Measurements from ENCODE around the gene VSX2. TPM values are rescaled to one million over a fixed set of nuclear protein-coding genes. Genes with fewer than 3 reads are reported as not detected.

VSX2 gene
- total RNA-seq, 2 donors from 2014 or later = not detected

- no peak for TF ChIP-seq CTCF (IDR thresholded peaks at IDR 0.05)
- Histone ChIP-seq H3K36me3 (no peaks in the 10 kb centered on the region), H3K4me1 (peaks cover 0 to 13% of the 10 kb centered on the region in 2 donors), H3K4me3 (peak overlapping the region in 1 of 2 donors; percentile 63), H3K27me3 (no peaks in the 10 kb centered on the region), H3K9me3 (no peaks in the 10 kb centered on the region), H3K27ac (no peak overlapping the region)
- DNase-seq (ENCODE audit: low spot score) = no peak
Observed at GRCh38 chr14:74258764-74259035, 19.5 kb downstream of the VSX2 start.

GRCh38 chr14:74259513-74259912, 20.3 kb downstream of the VSX2 start:
- no peak overlapping the region for H3K27ac ChIP-seq
- H3K27me3 ChIP-seq = no peaks in the 10 kb centered on the region
- no peak for TF ChIP-seq CTCF (IDR thresholded peaks at IDR 0.05)
- peaks cover 0 to 13% of the 10 kb centered on the region in 2 donors for H3K4me1 ChIP-seq
- DNase-seq (ENCODE audit: low spot score) = no peak
- H3K9me3 ChIP-seq = no peaks in the 10 kb centered on the region
- no peaks in the 10 kb centered on the region for H3K36me3 ChIP-seq
- H3K4me3 ChIP-seq = no peak overlapping the region

GRCh38 chr14:74260525-74261233, 21.4 kb downstream of the VSX2 start:
- no peaks in the 10 kb centered on the region for H3K36me3 ChIP-seq
- H3K27me3 ChIP-seq = no peaks in the 10 kb centered on the region
- H3K4me1 ChIP-seq = peaks cover 0 to 13% of the 10 kb centered on the region in 2 donors
- no peak for TF ChIP-seq CTCF (IDR thresholded peaks at IDR 0.05)
- no peak overlapping the region for H3K27ac ChIP-seq
- no peak for DNase-seq (ENCODE audit: low spot score)
- H3K9me3 ChIP-seq = no peaks in the 10 kb centered on the region
- H3K4me3 ChIP-seq = no peak overlapping the region

GRCh38 chr14:74261288-74261687, 22.0 kb downstream of the VSX2 start:
- no peak for TF ChIP-seq CTCF (IDR thresholded peaks at IDR 0.05)
- Histone ChIP-seq H3K4me1 (peaks cover 0 to 13% of the 10 kb centered on the region in 2 donors), H3K36me3 (no peaks in the 10 kb centered on the region), H3K4me3 (no peak overlapping the region), H3K27ac (no peak overlapping the region), H3K27me3 (no peaks in the 10 kb centered on the region), H3K9me3 (no peaks in the 10 kb centered on the region)
- no peak for DNase-seq (ENCODE audit: low spot score)

GRCh38 chr14:74262076-74262475, 22.8 kb downstream of the VSX2 start:
- no peak overlapping the region for H3K4me3 ChIP-seq
- H3K27me3 ChIP-seq = no peaks in the 10 kb centered on the region
- H3K27ac ChIP-seq = no peak overlapping the region
- H3K36me3 ChIP-seq = no peaks in the 10 kb centered on the region
- no peak for DNase-seq (ENCODE audit: low spot score)
- H3K9me3 ChIP-seq = no peaks in the 10 kb centered on the region
- TF ChIP-seq CTCF (IDR thresholded peaks at IDR 0.05) = no peak
- H3K4me1 ChIP-seq = peaks cover 0 to 10% of the 10 kb centered on the region in 2 donors

GRCh38 chr14:74263181-74263580, 23.9 kb downstream of the VSX2 start:
- Histone ChIP-seq H3K36me3 (no peaks in the 10 kb centered on the region), H3K9me3 (no peaks in the 10 kb centered on the region), H3K27ac (no peak overlapping the region), H3K4me1 (peaks cover 0 to 5% of the 10 kb centered on the region in 2 donors), H3K4me3 (no peak overlapping the region), H3K27me3 (no peaks in the 10 kb centered on the region)
- no peak for DNase-seq (ENCODE audit: low spot score)
- no peak for TF ChIP-seq CTCF (IDR thresholded peaks at IDR 0.05)

All from right atrium auricular region (tissue), 2 donors.